NCI-H2107 (cell line): Measurements from ENCODE around the gene SMYD3.
"Not testable (repeated sequence)": the region's sequence is repeated elsewhere in the genome, so short reads cannot be mapped to it uniquely, and the experiment has no call there.

Experiments used
- DNase-seq: peaks from one replicate; lab custom pipeline; 2025; lab: John Stamatoyannopoulos, UW

The SMYD3 gene

GRCh38 chr1:246029616-246030015 is 477.5 kb downstream of the SMYD3 start:
- no peak for DNase-seq

GRCh38 chr1:246024118-246024517 is 483.0 kb downstream of the SMYD3 start:
- DNase-seq: not testable (repeated sequence)

- no peak for DNase-seq
These were observed 486.7 kb downstream of the SMYD3 start for GRCh38 chr1:246020211-246020954.

GRCh38 chr1:246018146-246018545 is 488.9 kb downstream of the SMYD3 start:
- DNase-seq: no peak

GRCh38 chr1:246012341-246012740 is 494.7 kb downstream of the SMYD3 start:
- peak; percentile 55 for DNase-seq

- no peak for DNase-seq
These were observed 496.7 kb downstream of the SMYD3 start for GRCh38 chr1:246010386-246010785.

GRCh38 chr1:246008363-246008831 is 498.7 kb downstream of the SMYD3 start:
- no peak for DNase-seq

GRCh38 chr1:246005067-246005466 is 502.0 kb downstream of the SMYD3 start:
- DNase-seq: no peak

GRCh38 chr1:246004301-246004700 is 502.8 kb downstream of the SMYD3 start:
- DNase-seq: no peak

- DNase-seq: no peak
These were observed 503.7 kb downstream of the SMYD3 start for GRCh38 chr1:246003442-246003730.

- peak; percentile 90 for DNase-seq
These were observed 504.2 kb downstream of the SMYD3 start for GRCh38 chr1:246002725-246003441.

- no peak for DNase-seq
These were observed 505.2 kb downstream of the SMYD3 start for GRCh38 chr1:246001837-246002230.

GRCh38 chr1:246001142-246001836 is 505.8 kb downstream of the SMYD3 start:
- no peak for DNase-seq

GRCh38 chr1:246000638-246001015 is 506.5 kb downstream of the SMYD3 start:
- DNase-seq: no peak

GRCh38 chr1:245999697-246000637 is 507.1 kb downstream of the SMYD3 start:
- DNase-seq: no peak

- DNase-seq: no peak
These were observed 509.4 kb downstream of the SMYD3 start for GRCh38 chr1:245997471-245998258.

- no peak for DNase-seq
These were observed 510.3 kb downstream of the SMYD3 start for GRCh38 chr1:245996811-245997210.

- no peak for DNase-seq
These were observed 511.6 kb downstream of the SMYD3 start for GRCh38 chr1:245995474-245995873.

- no peak for DNase-seq
These were observed 515.8 kb downstream of the SMYD3 start for GRCh38 chr1:245991266-245991665.

GRCh38 chr1:245990315-245991022 is 516.6 kb downstream of the SMYD3 start:
- DNase-seq: no peak
